ENCODE data around the gene NFATC2. TPM values are rescaled to one million over a fixed set of nuclear protein-coding genes. Genes with fewer than 3 reads are reported as not detected.
"Not testable (repeated sequence)": the region's sequence is repeated elsewhere in the genome, so short reads cannot be mapped to it uniquely, and the experiment has no call there.

NFATC2 gene
- total RNA-seq, 1 donor: 0.36 TPM

GRCh38 chr20:51462566-51463276, 79.8 kb downstream of the NFATC2 start:
- H3K27me3 ChIP-seq (ENCODE audit: insufficient read depth, low read length): no peaks in the 10 kb centered on the region
- no peak overlapping the region for H3K4me3 ChIP-seq (ENCODE audit: insufficient read depth, low read length)
- no peaks in the 10 kb centered on the region for H3K79me2 ChIP-seq (ENCODE audit: insufficient read depth, low read length)
- no peaks in the 10 kb centered on the region for H3K9me3 ChIP-seq (ENCODE audit: low read depth, low read length)
- H4K20me1 ChIP-seq (ENCODE audit: insufficient read depth, low read length): no peaks in the 10 kb centered on the region
- DNase-seq (ENCODE audit: insufficient read length, low spot score, missing footprints): peak; percentile 90
- no peaks in the 10 kb centered on the region for H3K36me3 ChIP-seq (ENCODE audit: insufficient read depth, low read length)
- H3K27ac ChIP-seq (ENCODE audit: low read depth, low read length): peak overlapping the region; percentile 40
- peak overlapping the region; percentile 13 for H3K4me2 ChIP-seq (ENCODE audit: insufficient read depth, low read length)
- no peak for TF ChIP-seq CTCF (IDR thresholded peaks at IDR 0.05; ENCODE audit: extremely low read depth, low read depth, low read length)
- H3K4me1 ChIP-seq (ENCODE audit: insufficient read depth, low read length): peaks cover 10% of the 10 kb centered on the region
- H2AFZ ChIP-seq (ENCODE audit: low read length): peak overlapping the region; percentile 61

GRCh38 chr20:51461846-51462245, 80.7 kb downstream of the NFATC2 start:
- not testable (repeated sequence) for H3K9me3 ChIP-seq (ENCODE audit: low read depth, low read length); H3K4me2 ChIP-seq (ENCODE audit: insufficient read depth, low read length); H3K4me3 ChIP-seq (ENCODE audit: insufficient read depth, low read length); DNase-seq (ENCODE audit: insufficient read length, low spot score, missing footprints); H3K27ac ChIP-seq (ENCODE audit: low read depth, low read length); H3K79me2 ChIP-seq (ENCODE audit: insufficient read depth, low read length); H3K27me3 ChIP-seq (ENCODE audit: insufficient read depth, low read length); H2AFZ ChIP-seq (ENCODE audit: low read length); H3K36me3 ChIP-seq (ENCODE audit: insufficient read depth, low read length); H4K20me1 ChIP-seq (ENCODE audit: insufficient read depth, low read length)
- H3K4me1 ChIP-seq (ENCODE audit: insufficient read depth, low read length): peaks cover 14% of the 10 kb centered on the region

GRCh38 chr20:51461306-51461705, 81.2 kb downstream of the NFATC2 start:
- no peaks in the 10 kb centered on the region for H3K27me3 ChIP-seq (ENCODE audit: insufficient read depth, low read length)
- H3K9me3 ChIP-seq (ENCODE audit: low read depth, low read length): no peaks in the 10 kb centered on the region
- H2AFZ ChIP-seq (ENCODE audit: low read length): no peak overlapping the region
- H3K4me3 ChIP-seq (ENCODE audit: insufficient read depth, low read length): no peak overlapping the region
- H3K4me2 ChIP-seq (ENCODE audit: insufficient read depth, low read length): no peak overlapping the region
- no peak for TF ChIP-seq CTCF (IDR thresholded peaks at IDR 0.05; ENCODE audit: extremely low read depth, low read depth, low read length)
- H4K20me1 ChIP-seq (ENCODE audit: insufficient read depth, low read length): no peaks in the 10 kb centered on the region
- peaks cover 18% of the 10 kb centered on the region for H3K4me1 ChIP-seq (ENCODE audit: insufficient read depth, low read length)
- DNase-seq (ENCODE audit: insufficient read length, low spot score, missing footprints): no peak
- no peak overlapping the region for H3K27ac ChIP-seq (ENCODE audit: low read depth, low read length)
- H3K79me2 ChIP-seq (ENCODE audit: insufficient read depth, low read length): no peaks in the 10 kb centered on the region
- H3K36me3 ChIP-seq (ENCODE audit: insufficient read depth, low read length): no peaks in the 10 kb centered on the region

GRCh38 chr20:51460569-51461265, 81.8 kb downstream of the NFATC2 start:
- no peaks in the 10 kb centered on the region for H3K79me2 ChIP-seq (ENCODE audit: insufficient read depth, low read length)
- no peak for DNase-seq (ENCODE audit: insufficient read length, low spot score, missing footprints)
- TF ChIP-seq CTCF (IDR thresholded peaks at IDR 0.05; ENCODE audit: extremely low read depth, low read depth, low read length): no peak
- H4K20me1 ChIP-seq (ENCODE audit: insufficient read depth, low read length): no peaks in the 10 kb centered on the region
- H3K4me3 ChIP-seq (ENCODE audit: insufficient read depth, low read length): no peak overlapping the region
- H2AFZ ChIP-seq (ENCODE audit: low read length): no peak overlapping the region
- no peaks in the 10 kb centered on the region for H3K9me3 ChIP-seq (ENCODE audit: low read depth, low read length)
- no peaks in the 10 kb centered on the region for H3K36me3 ChIP-seq (ENCODE audit: insufficient read depth, low read length)
- H3K4me2 ChIP-seq (ENCODE audit: insufficient read depth, low read length): no peak overlapping the region
- peaks cover 21% of the 10 kb centered on the region for H3K4me1 ChIP-seq (ENCODE audit: insufficient read depth, low read length)
- no peak overlapping the region for H3K27ac ChIP-seq (ENCODE audit: low read depth, low read length)
- H3K27me3 ChIP-seq (ENCODE audit: insufficient read depth, low read length): no peaks in the 10 kb centered on the region
